H54 (cell line): Measurements from ENCODE around the gene KLHDC2.
"Not testable (repeated sequence)": the region's sequence is repeated elsewhere in the genome, so short reads cannot be mapped to it uniquely, and the experiment has no call there.

Source experiments
- DNase-seq: peaks from one replicate; pipeline ENCODE4 v3.0.0; 2011; ENCODE audit warnings: low spot score, mixed read lengths; ENCODE audit not compliant: insufficient read length
- FAIRE-seq: peaks from 3 replicates; lab custom pipeline; 2011; peaks lifted over from hg19 to GRCh38; lab: Jason Lieb, UNC
- POLR2A ChIP-seq: IDR thresholded peaks from 2 replicates; pipeline ENCODE4 v1.6.1; 2011; ENCODE audit warnings: low read depth, mild to moderate bottlenecking, low read length

KLHDC2 gene, protein sequence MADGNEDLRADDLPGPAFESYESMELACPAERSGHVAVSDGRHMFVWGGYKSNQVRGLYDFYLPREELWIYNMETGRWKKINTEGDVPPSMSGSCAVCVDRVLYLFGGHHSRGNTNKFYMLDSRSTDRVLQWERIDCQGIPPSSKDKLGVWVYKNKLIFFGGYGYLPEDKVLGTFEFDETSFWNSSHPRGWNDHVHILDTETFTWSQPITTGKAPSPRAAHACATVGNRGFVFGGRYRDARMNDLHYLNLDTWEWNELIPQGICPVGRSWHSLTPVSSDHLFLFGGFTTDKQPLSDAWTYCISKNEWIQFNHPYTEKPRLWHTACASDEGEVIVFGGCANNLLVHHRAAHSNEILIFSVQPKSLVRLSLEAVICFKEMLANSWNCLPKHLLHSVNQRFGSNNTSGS

DNA sequence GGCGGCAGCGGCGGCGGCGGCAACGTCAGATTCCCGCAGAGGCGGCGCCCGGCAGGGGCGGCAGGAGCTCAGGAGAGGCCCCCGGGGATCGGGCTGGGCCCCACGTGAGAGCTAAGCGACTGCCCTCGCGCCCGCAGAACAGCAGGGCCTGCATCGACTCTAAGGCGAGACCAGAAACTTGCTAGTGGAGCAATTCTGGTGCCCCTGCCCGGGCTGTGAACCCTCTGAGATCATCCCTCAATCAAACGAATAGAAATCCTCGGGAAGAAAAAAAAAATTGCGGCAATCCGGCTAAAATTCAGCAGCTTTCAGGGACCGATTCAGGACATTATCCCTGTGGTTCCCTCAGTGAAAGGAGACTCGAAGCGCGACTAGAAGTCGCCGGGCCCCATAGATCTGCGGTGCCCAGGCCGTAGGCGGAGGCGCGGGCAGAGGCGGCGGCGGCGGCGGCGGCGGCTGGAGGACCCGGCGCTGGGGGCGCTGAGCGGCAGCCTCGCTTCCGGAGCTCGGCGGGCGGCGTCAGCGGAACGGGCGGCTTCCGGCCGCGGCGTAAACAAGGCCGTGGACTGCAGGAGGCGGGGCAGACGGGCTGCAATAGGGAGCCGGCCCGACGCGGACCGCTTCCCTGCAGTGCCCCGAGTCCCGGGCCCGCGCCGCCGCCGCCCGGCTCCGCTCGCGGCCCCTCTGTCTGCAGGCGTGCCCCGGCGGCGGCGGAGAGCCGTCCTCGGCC lies at the start of gene KLHDC2:
TSS of gene KLHDC2 (plus strand) at position 583 of the 730 bp plus-strand sequence. CDS start 316 bp downstream, outside the sequence.
- TF ChIP-seq POLR2A, result peak; percentile 77
- no peak for FAIRE-seq
- peak; percentile 57 for DNase-seq

DNA sequence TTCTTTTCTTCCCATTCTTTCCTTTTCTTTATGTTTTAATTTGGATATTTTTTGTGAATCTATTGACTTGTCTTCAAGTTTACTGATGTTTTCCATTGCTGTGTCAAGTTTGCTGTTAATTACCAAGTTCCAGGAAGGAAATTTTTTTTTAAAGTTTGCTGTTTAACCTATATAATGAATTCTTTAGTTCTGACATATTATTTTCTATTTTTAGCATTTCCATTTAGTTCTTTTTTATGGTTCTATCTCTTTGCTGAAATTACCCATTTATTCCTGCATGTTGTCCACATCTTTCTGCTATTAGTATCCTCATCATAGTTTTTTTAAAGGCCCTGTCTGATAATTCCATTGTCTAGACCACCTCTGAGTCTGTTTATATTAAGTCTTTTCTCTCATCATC lies 47.2 kb upstream of the KLHDC2 start:
- no peak for DNase-seq
- no peak for TF ChIP-seq POLR2A
- FAIRE-seq, result no peak

DNA sequence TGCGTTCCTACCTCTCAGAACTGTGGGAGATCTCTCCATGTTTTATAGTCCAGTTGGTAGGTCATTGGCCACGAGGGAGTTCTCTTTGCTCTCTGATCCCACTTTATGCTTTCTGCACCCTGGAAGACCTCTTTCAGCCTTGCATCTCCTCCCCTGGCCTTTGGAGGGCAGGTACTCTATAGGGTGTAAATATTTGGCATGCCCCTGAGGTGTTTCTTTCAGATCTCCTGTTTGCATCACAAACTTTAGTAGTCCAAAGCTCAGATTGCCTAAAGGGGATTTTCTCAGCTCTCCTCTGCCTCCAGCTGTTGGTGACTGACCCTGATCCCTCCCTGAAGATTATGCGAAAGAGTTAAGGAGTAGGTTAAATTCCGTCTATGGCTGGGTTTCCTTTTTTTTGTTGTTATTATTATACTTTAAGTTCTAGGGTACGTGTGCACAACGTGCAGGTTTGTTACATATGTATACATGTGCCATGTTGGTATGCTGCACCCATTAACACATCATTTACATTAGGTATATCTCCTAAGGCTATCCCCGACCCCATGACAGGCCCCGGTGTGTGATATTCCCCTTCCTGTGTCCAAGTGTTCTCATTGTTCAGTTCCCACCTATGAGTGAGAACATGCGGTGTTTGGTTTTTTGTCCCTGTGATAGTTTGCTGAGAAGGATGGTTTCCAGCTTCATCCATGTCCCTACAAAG lies 46.1 kb upstream of the KLHDC2 start:
- not testable (repeated sequence) for DNase-seq, FAIRE-seq

DNA sequence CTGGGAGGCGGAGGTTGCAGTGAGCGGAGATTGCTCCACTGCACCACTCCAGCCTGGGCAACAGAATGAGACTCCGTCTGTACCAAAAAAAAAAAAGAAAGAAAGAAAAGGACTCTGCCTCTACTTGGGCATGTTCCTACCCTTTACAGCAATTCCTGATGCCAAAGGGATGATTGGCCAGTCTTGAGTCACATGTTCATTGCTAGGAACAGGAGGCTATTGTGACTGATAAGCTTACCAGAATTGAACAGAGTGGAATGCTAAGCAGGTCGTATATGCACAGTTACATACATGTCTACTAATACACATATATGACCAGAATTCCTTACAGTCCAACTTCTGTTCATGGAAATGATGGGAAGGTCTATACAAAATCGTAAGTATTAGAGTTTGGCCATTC lies 40.8 kb upstream of the KLHDC2 start:
- DNase-seq (no peak), FAIRE-seq (no peak)
- TF ChIP-seq POLR2A, result no peak

DNA sequence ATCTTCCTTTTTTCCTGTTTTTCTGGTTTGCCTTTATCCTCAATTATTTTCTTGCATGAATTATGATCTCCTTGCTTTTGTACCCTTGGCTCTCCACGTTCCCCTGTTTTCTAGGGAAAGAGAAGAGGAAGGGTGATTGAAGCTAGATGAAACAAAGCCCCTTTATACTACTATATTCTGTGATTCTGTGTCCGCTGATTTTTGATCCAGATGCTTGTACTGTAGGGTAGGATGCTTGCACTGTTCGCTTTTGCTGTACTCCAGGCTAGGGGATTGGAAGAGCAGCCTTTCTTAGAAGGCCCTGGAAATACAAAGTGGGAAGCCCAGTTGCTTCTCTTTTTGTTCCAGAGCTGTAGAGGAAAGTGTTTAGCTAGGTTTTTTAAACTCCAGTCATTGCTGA lies 35.1 kb upstream of the KLHDC2 start:
- DNase-seq (no peak), FAIRE-seq (no peak)
- TF ChIP-seq POLR2A, result no peak

DNA sequence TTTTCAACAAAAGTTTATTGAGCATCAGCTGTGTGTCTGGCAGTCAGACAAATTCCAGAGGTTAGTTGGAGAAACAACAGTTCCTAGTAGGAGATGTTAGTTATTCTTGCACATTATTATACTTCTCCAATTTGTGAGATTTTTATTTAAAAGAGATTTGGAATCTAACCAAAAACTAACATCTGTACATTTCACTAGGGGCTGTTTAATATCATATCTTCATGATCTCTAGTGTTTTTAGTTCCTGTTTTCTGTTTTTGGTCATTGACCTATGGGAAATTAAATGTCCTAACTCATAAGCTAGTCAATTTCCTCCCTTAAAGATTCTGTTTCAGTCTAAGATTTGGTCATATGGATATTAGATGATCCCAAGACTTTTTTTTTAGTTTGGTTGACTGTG lies 34.1 kb upstream of the KLHDC2 start:
- no peak for TF ChIP-seq POLR2A
- no peak for FAIRE-seq
- DNase-seq, result no peak

DNA sequence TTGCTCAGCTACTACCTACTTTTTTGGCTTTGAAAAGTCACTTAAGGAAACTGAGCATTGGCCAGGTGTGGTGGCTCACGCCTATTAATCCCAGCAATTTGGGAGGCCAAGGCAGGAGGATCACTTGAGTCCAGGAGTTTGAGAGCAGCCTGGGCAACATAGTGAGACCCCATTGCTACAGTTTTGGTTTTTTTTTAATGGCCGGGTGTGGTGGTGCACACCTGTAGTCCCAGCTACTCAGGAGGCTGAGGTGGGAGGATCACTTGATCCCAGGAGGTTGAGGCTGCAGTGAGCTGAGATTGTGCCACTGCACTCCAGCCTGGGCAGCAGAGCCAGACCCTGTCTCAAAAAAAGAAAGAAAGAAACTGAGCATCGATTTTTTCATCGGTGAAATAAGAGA lies 32.3 kb upstream of the KLHDC2 start:
- not testable (repeated sequence) for FAIRE-seq

DNA sequence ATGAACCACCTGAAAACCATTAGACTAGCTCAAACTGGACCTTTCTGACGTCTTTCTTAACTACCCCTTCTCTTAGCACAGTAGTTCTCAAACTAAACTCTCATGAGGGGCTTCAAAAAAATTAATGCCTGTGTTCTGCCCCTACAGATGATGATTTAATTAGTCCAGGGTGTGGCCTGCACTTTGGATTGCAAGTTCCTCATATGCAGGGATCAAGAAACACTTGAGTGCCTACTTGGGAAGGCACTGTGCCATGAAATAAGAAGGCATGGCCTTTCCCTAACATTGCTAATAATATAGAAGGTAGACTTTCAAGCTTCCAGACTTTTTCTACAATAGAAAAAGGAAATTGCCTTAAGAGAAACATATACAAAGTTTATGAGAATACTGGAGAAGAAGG lies 22.8 kb upstream of the KLHDC2 start:
- DNase-seq, result no peak
- no peak for FAIRE-seq
- TF ChIP-seq POLR2A, result no peak

More for the DNA sequence above, 32.3 kb upstream of the KLHDC2 start:
- DNase-seq, result not testable (repeated sequence)

DNA sequence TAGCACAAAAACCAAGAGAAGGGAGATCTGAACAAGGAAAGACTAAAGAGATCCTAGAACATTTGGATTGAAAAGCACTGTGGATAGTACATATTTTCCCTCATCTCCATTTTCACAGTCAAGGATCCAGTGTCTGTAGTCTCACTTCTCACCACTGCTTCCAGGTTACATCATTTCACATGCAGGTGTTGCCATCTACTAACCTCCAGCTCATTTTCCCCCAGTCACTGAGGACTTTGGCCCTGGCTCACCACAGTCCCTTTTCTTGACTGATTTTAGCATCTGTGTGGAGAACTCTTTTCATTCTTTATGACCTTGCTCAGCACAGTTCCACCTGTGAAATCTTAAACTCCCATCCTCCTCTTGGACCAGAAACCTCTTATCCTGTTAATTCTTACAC lies 21.5 kb upstream of the KLHDC2 start:
- FAIRE-seq, result not testable (repeated sequence)

DNA sequence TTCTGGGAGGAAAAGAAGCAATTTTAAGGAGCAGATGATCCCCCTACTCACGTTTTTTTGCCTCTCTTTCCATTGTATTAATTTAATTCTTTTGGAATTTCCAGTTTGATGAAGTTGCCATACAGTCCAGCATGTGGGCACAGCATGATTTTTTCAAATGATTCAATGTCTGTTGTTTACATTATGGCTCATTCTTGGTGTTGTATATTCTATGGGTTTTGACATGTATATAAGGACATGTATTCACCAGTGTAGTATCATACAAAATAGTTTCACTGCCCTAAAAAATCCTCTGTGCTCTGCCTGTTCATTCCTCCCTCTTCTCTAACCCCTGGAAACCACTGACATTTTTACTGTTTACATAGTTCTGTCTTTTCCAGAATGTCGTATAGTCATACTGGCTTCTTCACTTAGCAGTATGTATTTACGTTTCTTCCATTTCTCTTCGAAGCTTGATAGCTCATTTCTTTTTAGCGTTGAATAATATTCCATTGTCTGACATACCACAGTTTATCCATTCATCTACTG lies 13.3 kb upstream of the KLHDC2 start:
- FAIRE-seq (no peak), DNase-seq (no peak)

More for the DNA sequence above, 21.5 kb upstream of the KLHDC2 start:
- DNase-seq, result not testable (repeated sequence)

DNA sequence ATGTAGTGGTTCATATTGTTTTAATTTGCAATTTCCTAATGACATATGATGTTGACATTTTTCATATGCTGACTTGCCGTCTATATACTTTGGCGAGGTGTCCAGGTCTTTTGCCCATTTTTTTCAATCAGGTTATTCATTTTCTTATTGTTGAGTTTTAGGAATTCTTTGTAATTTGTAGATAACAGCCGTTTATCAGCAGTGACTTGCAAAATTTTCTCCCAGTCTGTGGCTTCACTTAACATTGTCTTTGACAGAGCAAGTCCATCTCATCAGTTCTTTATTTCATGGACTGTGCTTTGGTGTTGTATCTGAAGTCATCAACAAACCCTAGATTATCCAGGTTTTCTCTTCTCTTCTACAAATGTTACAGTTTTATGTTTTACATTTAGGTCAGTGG lies 12.6 kb upstream of the KLHDC2 start:
- DNase-seq (no peak), FAIRE-seq (no peak)
- no peak for TF ChIP-seq POLR2A

More for the DNA sequence above, 13.3 kb upstream of the KLHDC2 start:
- TF ChIP-seq POLR2A, result no peak

DNA sequence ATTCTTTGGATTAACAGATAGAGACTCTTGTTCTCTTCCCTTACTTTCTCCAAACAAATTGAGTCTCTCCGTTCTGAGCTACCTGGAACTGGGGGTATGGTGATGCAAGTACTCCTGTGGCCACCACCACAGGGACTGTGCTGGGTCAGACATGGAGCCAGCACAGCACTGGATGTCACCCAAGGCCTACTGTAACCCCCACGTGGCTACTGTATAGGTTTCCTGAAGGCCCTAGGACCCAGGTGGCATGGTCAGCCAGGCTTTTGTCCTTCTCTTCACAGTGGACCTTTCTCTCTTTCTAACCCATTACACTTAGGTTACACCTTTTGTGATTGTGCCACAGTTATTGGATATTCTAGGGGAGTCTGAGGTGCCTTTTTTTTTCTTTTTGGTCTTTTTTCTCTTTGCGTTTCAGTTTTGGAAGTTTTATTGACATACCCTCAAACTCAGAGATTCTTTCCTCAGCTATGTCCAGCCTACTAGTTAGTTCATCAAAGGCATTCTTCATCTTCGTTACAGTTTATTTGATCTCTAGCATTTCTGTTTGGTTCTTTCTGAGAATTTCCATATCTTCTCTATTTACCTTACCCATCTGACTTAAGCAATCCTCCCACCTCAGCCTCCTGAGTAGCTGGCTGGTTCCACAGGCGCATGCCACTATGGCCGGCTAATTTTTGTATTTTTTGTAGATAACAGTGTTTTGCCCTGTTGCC lies 6.0 kb upstream of the KLHDC2 start:
- TF ChIP-seq POLR2A, result no peak
- DNase-seq, result no peak
- no peak for FAIRE-seq

DNA sequence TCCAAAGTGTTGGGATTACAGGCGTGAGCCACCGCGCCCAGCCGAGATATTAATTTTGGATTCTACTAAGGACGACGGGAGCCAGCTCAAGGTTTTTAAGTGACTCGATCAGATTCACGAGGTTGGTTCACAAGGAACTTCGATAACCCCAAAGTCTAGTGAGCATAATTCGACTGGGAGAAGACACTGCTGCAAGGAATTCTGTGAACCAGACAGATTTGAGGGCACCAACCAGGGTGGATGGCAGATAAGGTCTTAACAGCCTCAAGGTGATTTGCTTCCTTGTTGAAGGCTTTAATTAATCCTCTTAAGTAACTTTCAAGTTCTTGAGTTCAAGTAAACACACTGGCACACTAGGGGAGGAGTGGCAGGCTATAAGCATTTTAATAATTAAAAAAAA lies 1.1 kb upstream of the KLHDC2 start:
- no peak for DNase-seq
- no peak for TF ChIP-seq POLR2A
- no peak for FAIRE-seq
